HG02943 (cell line): Measurements from ENCODE around the gene PDE8A.

Experiments
- ATAC-seq: cut with Tn5 transposase; IDR thresholded peaks from one replicate; pipeline ENCODE4 v1.9.1; 2021; ENCODE audit warnings: mild to moderate bottlenecking, low read depth, moderate library complexity; ENCODE audit not compliant: unreplicated experiment

The PDE8A gene

GRCh38 chr15:85116925-85117646 lies 135.4 kb downstream of the PDE8A start:
- no peak for ATAC-seq

DNA sequence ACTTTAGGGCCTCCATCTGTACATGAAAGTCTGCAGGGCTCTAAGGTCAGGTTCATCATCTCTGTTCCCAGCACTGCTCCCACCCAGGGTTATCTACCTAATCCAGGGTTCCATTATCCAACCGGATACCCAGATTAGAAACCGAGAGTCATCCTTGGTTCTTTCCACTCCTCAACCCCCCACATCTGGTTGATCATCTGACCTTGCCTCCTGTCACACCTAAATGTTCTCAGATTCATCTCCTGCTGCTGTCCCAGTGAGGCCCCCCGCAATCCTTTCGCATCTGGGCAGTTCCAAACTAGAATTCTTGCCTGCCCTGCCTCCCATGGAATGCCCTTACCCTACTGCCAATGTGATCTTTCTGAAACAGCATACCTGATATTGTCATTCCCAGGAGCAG lies 136.5 kb downstream of the PDE8A start:
- no peak for ATAC-seq

- no peak for ATAC-seq
These were observed 136.9 kb downstream of the PDE8A start for GRCh38 chr15:85118581-85118980.

GRCh38 chr15:85120351-85121113 lies 138.9 kb downstream of the PDE8A start:
- no peak for ATAC-seq

GRCh38 chr15:85124173-85124572 lies 142.5 kb downstream of the PDE8A start:
- ATAC-seq, result no peak

GRCh38 chr15:85125056-85125661 lies 143.5 kb downstream of the PDE8A start:
- no peak for ATAC-seq

DNA sequence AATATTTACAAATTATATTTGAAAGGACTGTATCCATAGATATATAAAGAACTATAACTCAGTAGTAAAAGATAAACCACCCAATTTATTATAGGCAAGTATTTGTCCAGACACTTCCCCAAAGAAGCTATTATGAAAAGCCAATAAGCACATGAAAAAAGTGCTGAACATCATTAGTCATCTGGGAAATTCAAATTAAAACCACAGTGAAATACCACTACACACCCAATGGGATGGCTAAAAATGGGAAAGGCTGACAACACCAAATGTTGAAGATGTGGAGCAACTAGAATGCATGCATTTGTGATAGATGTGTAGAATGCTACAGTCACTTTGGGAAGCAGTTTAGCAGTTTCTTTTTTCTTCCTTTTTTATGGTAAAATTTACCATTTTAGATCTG lies 147.0 kb downstream of the PDE8A start:
- ATAC-seq, result no peak

DNA sequence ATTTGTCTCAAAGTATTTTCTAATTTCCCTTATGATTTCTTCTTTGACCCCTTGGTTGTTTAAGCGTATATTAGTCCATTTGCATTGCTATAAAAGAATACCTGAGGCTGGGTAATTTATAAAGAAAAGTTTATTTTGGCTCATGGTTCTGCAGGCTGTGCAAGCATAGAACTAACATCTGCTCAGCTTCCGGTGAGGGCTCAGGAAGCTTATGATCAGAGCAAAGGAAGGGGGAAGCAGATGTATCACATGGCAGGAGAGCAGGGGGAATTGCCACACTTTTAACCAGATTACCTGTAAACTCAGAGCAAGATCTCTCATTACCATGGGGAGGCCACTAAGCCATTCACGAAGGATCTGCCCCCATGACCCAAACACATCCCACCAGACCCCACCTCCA lies 148.2 kb downstream of the PDE8A start:
- ATAC-seq, result no peak

DNA sequence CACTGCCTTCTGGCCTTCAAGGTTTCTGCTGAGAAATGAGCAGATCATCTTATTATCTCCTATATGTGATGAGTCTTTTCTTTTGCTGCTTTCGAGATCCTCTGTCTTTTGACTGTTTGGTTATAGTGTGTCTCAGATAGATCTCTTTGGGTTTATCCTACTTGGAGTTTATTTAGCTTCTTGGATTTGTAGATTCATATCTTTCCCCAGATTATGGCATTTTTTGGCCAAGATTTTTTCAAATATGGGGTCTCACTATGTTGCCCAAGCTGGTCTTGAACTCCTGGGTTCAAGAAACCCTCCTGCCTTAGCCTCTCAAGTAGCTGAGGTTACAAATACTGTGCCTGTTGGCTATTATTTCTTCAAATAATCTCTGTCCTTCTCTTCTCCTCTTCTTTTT lies 150.3 kb downstream of the PDE8A start:
- no peak for ATAC-seq

DNA sequence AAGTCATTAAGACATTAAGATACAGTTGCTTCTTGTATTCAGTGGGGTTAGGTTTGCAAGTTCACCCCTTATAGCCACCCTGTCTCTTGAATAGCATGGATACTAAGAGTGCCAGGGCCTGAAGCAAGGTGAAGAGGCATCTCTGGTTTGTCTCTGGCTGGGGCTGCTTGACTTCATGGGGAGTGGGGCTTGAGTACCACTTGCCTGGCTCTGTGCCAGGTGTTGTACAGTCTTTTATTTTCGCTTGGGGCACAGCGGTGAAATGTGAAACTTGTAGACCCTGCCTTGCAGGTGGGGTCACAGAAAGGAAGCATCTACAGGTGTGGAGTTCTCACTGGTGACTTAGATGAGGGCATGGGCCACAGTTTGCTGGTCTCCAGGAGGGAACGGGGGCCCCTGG lies 152.1 kb downstream of the PDE8A start:
- no peak for ATAC-seq

DNA sequence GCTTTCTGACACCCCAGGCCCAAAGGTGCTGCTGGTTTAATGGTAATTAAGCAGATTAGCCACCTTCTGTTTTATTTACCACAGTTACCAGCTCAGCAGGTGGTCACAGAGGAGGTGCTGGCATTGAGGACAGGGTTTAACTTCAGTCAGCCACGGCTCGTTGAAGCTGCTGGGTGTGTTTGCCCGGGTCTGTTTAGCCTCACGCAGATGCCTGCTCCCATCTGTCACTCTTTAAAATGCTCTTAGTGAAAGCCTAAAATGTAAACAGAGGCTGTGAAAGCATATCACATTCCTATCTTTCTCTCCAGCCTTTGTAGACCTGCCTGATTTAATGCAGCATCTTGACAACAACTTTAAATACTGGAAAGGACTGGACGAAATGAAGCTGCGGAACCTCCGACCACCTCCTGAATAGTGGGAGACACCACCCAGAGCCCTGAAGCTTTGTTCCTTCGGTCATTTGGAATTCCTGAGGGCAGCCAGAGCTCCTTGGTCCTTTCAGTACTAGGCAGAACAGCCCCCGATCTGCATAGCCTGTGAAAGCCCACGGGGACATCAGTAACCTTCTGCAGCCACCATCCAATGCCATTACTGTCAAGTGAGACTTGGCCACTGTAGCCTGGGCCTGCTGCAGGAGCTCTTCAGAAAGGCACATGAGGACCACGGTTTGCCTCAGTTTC lies 156.0 kb downstream of the PDE8A start:
- no peak for ATAC-seq

- no peak for ATAC-seq
These were observed 157.7 kb downstream of the PDE8A start for GRCh38 chr15:85139391-85139790.

DNA sequence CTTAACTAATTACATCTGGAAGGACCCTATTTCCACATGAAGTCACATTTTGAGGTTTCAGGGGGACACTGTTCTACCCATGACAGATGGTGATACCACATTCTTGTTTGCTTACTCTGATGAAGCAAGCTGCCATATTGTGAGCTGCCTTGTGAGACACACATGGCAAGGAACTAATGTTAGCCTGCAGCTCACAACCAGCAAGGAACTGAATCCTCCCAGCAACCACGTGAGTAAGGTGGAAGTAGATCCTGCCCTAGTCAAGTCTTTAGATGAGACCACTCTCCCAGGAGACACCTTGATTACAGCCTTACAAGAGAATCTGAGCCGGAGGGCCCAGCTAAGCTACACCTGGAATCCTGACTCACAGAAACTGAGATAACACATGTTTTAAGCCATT lies 160.1 kb downstream of the PDE8A start:
- no peak for ATAC-seq

- no peak for ATAC-seq
These were observed 160.7 kb downstream of the PDE8A start for GRCh38 chr15:85142312-85142711.

- ATAC-seq, result no peak
These were observed 167.9 kb downstream of the PDE8A start for GRCh38 chr15:85149465-85150129.

DNA sequence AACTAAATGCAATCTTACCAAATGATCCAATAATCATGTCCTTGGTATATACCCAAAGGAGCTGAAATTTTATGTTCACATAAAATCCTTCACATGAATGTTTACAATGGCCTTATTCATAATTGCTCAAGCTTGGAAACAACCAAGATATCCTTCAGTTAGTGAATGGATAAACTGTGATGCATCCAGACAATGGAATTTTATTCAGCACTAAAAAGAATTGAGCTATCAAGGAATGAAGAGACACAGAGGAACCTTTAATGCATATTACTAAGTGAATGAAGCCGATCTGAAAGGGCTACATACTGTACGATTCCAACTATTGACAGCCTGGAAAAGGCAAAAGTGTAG lies 168.4 kb downstream of the PDE8A start:
- ATAC-seq, result no peak

DNA sequence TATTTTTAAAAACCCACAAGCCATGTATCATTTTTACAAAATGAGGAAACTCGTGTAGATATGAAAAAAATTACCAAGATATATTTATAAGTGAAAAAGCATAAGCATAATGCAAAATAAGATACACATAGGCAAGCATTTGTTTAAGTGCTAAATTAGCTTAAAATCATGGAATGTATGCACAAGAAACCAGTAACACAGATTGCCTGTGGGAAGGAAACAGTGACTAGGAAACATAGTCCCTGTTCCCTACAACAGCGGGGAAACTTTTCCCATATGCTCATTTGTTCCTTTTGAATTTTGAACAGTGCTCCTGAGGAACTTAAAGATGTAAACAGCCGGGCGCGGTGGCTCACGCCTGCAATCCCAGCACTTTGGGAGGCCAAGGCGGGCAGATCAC lies 169.5 kb downstream of the PDE8A start:
- ATAC-seq, result no peak

- no peak for ATAC-seq
These were observed 170.2 kb downstream of the PDE8A start for GRCh38 chr15:85151861-85152260.

- no peak for ATAC-seq
These were observed 172.4 kb downstream of the PDE8A start for GRCh38 chr15:85154061-85154460.

DNA sequence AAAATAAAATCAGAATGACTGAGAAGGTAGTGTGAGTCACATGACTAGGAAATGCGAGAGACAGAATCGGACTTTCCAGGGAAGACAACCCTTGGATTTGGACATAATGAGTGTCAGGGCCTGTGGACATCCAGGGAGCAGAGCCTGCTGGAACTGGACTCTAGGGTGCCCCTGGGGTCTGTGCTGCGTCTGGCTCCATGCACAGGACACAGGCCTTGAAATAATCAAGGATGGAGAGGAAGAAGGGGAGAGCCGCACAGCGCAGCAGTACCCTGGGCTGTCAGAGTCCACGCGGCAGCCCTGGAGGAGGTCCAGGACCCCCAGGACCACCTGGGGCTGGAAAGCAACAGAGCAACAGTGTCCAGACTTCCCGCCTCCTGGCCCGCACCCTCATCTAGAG lies 173.7 kb downstream of the PDE8A start:
- ATAC-seq, result no peak

DNA sequence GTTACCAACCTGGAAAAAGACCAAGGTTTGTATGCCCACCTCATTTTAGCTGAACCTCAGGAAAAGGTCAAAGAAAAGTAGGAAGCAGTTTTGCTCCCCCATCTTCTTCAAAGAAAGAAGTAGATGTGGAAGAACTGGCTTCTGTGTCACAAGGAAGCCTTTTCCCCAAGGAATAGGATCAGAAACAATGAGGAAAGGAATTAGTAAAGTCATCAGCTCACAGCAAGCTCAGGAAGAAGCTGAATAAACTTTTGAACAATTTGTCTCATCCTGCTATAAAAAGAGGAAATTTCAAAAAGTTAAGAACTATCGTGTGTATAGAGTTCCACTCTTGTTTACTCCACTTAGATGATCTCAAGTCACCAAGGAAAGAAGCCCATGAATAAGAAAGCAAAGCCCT lies 174.2 kb downstream of the PDE8A start:
- ATAC-seq, result no peak
